Mesenchymal stem cell (in vitro differentiated cells and primary cell): Measurements from ENCODE around the gene OR1F1.

Source experiments
- DNase-seq: peaks from one replicate; pipeline ENCODE4 v3.0.0-alpha.2; 2013
- H2AFZ ChIP-seq: one replicate; pipeline ENCODE4 v1.6.1; 2013; ENCODE audit warnings: low read depth, mild to moderate bottlenecking, control low read depth, inconsistent platforms, low read length, moderate library complexity
- H2AK5ac ChIP-seq: 2 replicates; pipeline ENCODE4 v1.6.1; 2013; ENCODE audit warnings: low read length, moderate library complexity, mild to moderate bottlenecking, inconsistent platforms; ENCODE audit not compliant: severe bottlenecking
- H2BK120ac ChIP-seq: one replicate; pipeline ENCODE4 v1.6.1; 2013; ENCODE audit warnings: low read depth, mild to moderate bottlenecking, inconsistent platforms, low read length, moderate library complexity
- H2BK12ac ChIP-seq, 2 experiments: one replicate each; pipeline ENCODE4 v1.6.1; 2013; ENCODE audit warnings: inconsistent platforms in 2 of 2, low read length in 2 of 2, mild to moderate bottlenecking in 2 of 2, moderate library complexity in 2 of 2, control low read depth in 1 of 2
- H2BK15ac ChIP-seq: one replicate; pipeline ENCODE4 v1.6.1; 2013; ENCODE audit warnings: mild to moderate bottlenecking, low read depth, inconsistent platforms; ENCODE audit not compliant: poor library complexity, severe bottlenecking
- H2BK5ac ChIP-seq: 2 replicates; pipeline ENCODE4 v1.6.1; 2013; ENCODE audit warnings: low read depth, mild to moderate bottlenecking, low read length, control low read depth, inconsistent platforms; ENCODE audit not compliant: poor library complexity, severe bottlenecking
- H3K14ac ChIP-seq, 2 experiments: one replicate each; pipeline ENCODE4 v1.6.1; 2013; ENCODE audit warnings: inconsistent platforms in 2 of 2, low read length in 2 of 2, control low read depth in 1 of 2, mild to moderate bottlenecking in 1 of 2, moderate library complexity in 1 of 2
- H3K18ac ChIP-seq, 2 experiments: one replicate each; pipeline ENCODE4 v1.6.1; 2013; ENCODE audit warnings: inconsistent platforms in 2 of 2, low read length in 2 of 2, control low read depth in 1 of 2, low read depth in 1 of 2, mild to moderate bottlenecking in 1 of 2
- H3K23ac ChIP-seq, 2 experiments: one replicate each; pipeline ENCODE4 v1.6.1; 2013; ENCODE audit warnings: inconsistent platforms in 2 of 2, low read length in 2 of 2, mild to moderate bottlenecking in 2 of 2, moderate library complexity in 2 of 2, control low read depth in 1 of 2
- H3K27ac ChIP-seq: 2 replicates; pipeline ENCODE4 v1.5.1; 2013; ENCODE audit warnings: mild to moderate bottlenecking, moderate library complexity, low read length, control low read depth, inconsistent platforms; ENCODE audit not compliant: poor library complexity, severe bottlenecking
- H3K27me3 ChIP-seq, 2 experiments: 2 replicates each; pipeline versions ENCODE4 v1.6.1 to v1.7.0; 2013; ENCODE audit warnings: low read length in 2 of 2, mild to moderate bottlenecking in 2 of 2, moderate library complexity in 2 of 2, control low read depth in 1 of 2, inconsistent platforms in 1 of 2; ENCODE audit not compliant: control insufficient read depth in 1 of 2, insufficient read depth in 1 of 2
- H3K36me3 ChIP-seq, 2 experiments: 2 replicates each; pipeline versions ENCODE4 v1.6.1 to v1.7.0; 2013; ENCODE audit warnings: low read length in 2 of 2, control low read depth in 1 of 2, inconsistent platforms in 1 of 2, low read depth in 1 of 2, mild to moderate bottlenecking in 1 of 2; ENCODE audit not compliant: insufficient read depth in 2 of 2, control insufficient read depth in 1 of 2
- H3K4ac ChIP-seq, 2 experiments: one replicate each; pipeline ENCODE4 v1.6.1; 2013; ENCODE audit warnings: inconsistent platforms in 2 of 2, low read length in 2 of 2, mild to moderate bottlenecking in 2 of 2, moderate library complexity in 2 of 2, control low read depth in 1 of 2, low read depth in 1 of 2
- H3K4me1 ChIP-seq: 2 replicates; pipeline ENCODE4 v1.6.1; 2013; ENCODE audit warnings: low read depth, low read length, control low read depth; ENCODE audit not compliant: control insufficient read depth, insufficient read depth
- H3K4me2 ChIP-seq: 2 replicates; pipeline ENCODE4 v1.6.1; 2013; ENCODE audit warnings: low read length, mild to moderate bottlenecking, inconsistent platforms; ENCODE audit not compliant: poor library complexity, severe bottlenecking
- H3K4me3 ChIP-seq, 2 experiments: 2 replicates each; pipeline versions ENCODE4 v1.5.1 to v1.7.0; 2013; ENCODE audit warnings: low read length in 2 of 2, mild to moderate bottlenecking in 2 of 2, control low read depth in 1 of 2, low read depth in 1 of 2; ENCODE audit not compliant: insufficient read depth in 1 of 2
- H3K79me1 ChIP-seq: replicated peaks from 2 replicates; pipeline ENCODE4 v1.6.1; 2013; ENCODE audit warnings: mild to moderate bottlenecking, control low read depth, low read length, inconsistent platforms; ENCODE audit not compliant: poor library complexity, severe bottlenecking
- H3K9ac ChIP-seq: 2 replicates; pipeline ENCODE4 v1.7.0; 2013; ENCODE audit warnings: mild to moderate bottlenecking, low read length, moderate library complexity
- H3K9me3 ChIP-seq: 2 replicates; pipeline ENCODE4 v1.7.0; 2013; ENCODE audit warnings: mild to moderate bottlenecking, low read length; ENCODE audit not compliant: control insufficient read depth
- H4K8ac ChIP-seq: one replicate; pipeline ENCODE4 v1.6.1; 2013; ENCODE audit warnings: inconsistent platforms, mild to moderate bottlenecking, low read length, moderate library complexity
- H4K91ac ChIP-seq: one replicate; pipeline ENCODE4 v1.6.1; 2013; ENCODE audit warnings: mild to moderate bottlenecking, low read length, inconsistent platforms
- WGBS: methylation state at CpG from one replicate; pipeline ENCODE4 v1.1.7; 2013; ENCODE audit warnings: mixed read lengths; 5-methylcytosine and 5-hydroxymethylcytosine counted together

Gene OR1F1

DNA sequence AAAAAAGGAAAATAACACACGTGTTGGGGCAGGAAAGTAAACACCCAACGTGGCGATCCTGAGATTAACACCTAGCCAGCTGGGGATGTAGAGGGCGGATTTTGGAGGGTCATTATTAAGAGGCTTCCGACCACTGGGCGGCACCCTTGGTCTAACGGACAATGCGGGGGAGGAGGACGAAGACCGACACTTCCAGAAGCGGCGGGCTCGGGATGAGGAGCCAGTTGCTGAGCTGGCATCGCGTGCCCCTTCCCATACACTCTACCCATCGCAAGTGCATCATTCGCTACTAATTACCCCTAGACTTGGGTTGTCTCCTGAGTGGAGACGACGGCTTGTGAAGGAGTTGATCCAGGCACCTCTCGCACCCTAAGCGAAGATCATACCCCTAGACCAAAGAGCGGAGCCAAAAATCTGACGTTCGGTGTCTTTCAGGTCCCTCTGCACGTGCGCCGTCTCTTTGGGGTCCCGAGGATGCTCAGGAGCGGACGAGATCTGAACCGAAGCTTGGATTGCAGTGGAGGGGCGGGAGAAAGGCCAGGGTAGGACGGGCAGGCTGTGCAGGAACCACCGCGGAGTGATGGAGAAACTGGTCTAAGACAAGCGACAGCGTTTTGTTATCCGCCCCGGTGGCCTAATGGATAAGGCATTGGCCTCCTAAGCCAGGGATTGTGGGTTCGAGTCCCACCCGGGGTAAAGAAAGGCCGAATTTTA is 35.6 kb upstream of the OR1F1 start:
- Histone ChIP-seq H3K4me3 (peak overlapping the region; percentile 55 to 92), H3K36me3 (no peaks in the 10 kb centered on the region), H3K27ac (peak overlapping the region; percentile 23), H2BK120ac (no peak overlapping the region), H3K18ac (peak overlapping the region in 1 of 2 experiments; percentile 29), H4K8ac (no peak overlapping the region), H2BK12ac (peak overlapping the region; percentile 7 to 17), H3K4ac (no peak overlapping the region), H4K91ac (no peak overlapping the region), H3K14ac (no peak overlapping the region), H2BK5ac (no peak overlapping the region), H3K79me1 (no peaks in the 10 kb centered on the region), H3K9ac (peak overlapping the region; percentile 72), H3K27me3 (no peaks in the 10 kb centered on the region), H2BK15ac (no peak overlapping the region), H2AK5ac (no peak overlapping the region), H3K9me3 (no peaks in the 10 kb centered on the region), H2AFZ (no peak overlapping the region), H3K4me1 (peaks cover 22% of the 10 kb centered on the region), H3K4me2 (peak overlapping the region; percentile 85), H3K23ac (no peak overlapping the region)
- peak; percentile 84 for DNase-seq
- 2% methylated on average over 37 of the region's 42 CpGs for WGBS

- Histone ChIP-seq H3K23ac (no peak overlapping the region), H3K9ac (no peak overlapping the region), H2BK120ac (no peak overlapping the region), H2AK5ac (no peak overlapping the region), H3K9me3 (no peaks in the 10 kb centered on the region), H2BK12ac (no peak overlapping the region), H3K4me1 (peaks cover 28% of the 10 kb centered on the region), H3K4me3 (peak overlapping the region in 1 of 2 experiments; percentile 92), H2BK5ac (no peak overlapping the region), H2BK15ac (no peak overlapping the region), H3K14ac (no peak overlapping the region), H3K4ac (no peak overlapping the region), H3K18ac (no peak overlapping the region), H2AFZ (no peak overlapping the region), H3K4me2 (no peak overlapping the region), H4K91ac (no peak overlapping the region), H3K79me1 (no peaks in the 10 kb centered on the region), H3K27me3 (no peaks in the 10 kb centered on the region), H3K36me3 (no peaks in the 10 kb centered on the region), H4K8ac (no peak overlapping the region), H3K27ac (no peak overlapping the region)
- 27% methylated on average over 3 of the region's 8 CpGs for WGBS
- DNase-seq: peak; percentile 92
These were observed 35.0 kb upstream of the OR1F1 start for GRCh38 chr16:3152991-3153368.

- Histone ChIP-seq H3K4me2 (no peak overlapping the region), H3K18ac (no peak overlapping the region)
- no peak for DNase-seq
These were observed 32.8 kb upstream of the OR1F1 start for GRCh38 chr16:3155181-3155580.

GRCh38 chr16:3155972-3156371 is 32.0 kb upstream of the OR1F1 start:
- DNase-seq: no peak
- no peak overlapping the region for H3K4me3 ChIP-seq
- H3K18ac ChIP-seq: no peak overlapping the region
- WGBS: 92% methylated on average over 3 of the region's 3 CpGs
- no peak overlapping the region for H2BK5ac ChIP-seq
- no peak overlapping the region for H2BK120ac ChIP-seq
- no peak overlapping the region for H3K27ac ChIP-seq
- H3K36me3 ChIP-seq: no peaks in the 10 kb centered on the region
- H3K4ac ChIP-seq: no peak overlapping the region
- no peaks in the 10 kb centered on the region for H3K79me1 ChIP-seq
- H3K9ac ChIP-seq: no peak overlapping the region
- H2AK5ac ChIP-seq: no peak overlapping the region
- no peak overlapping the region for H2AFZ ChIP-seq
- no peaks in the 10 kb centered on the region for H3K9me3 ChIP-seq
- H3K23ac ChIP-seq: no peak overlapping the region
- H2BK12ac ChIP-seq: no peak overlapping the region
- H3K27me3 ChIP-seq: no peaks in the 10 kb centered on the region
- H3K4me1 ChIP-seq: peaks cover 23% of the 10 kb centered on the region
- no peak overlapping the region for H3K14ac ChIP-seq
- no peak overlapping the region for H3K4me2 ChIP-seq
- H4K8ac ChIP-seq: no peak overlapping the region
- H4K91ac ChIP-seq: no peak overlapping the region
- H2BK15ac ChIP-seq: no peak overlapping the region

More at GRCh38 chr16:3155181-3155580, 32.8 kb upstream of the OR1F1 start:
- peaks cover 25% of the 10 kb centered on the region for H3K4me1 ChIP-seq
- no peak overlapping the region for H2BK15ac ChIP-seq
- H3K4ac ChIP-seq: no peak overlapping the region
- H3K27ac ChIP-seq: no peak overlapping the region
- H2BK5ac ChIP-seq: no peak overlapping the region
- H3K4me3 ChIP-seq: no peak overlapping the region
- H4K91ac ChIP-seq: no peak overlapping the region
- no peaks in the 10 kb centered on the region for H3K36me3 ChIP-seq
- H3K23ac ChIP-seq: no peak overlapping the region
- no peak overlapping the region for H3K14ac ChIP-seq
- no peak overlapping the region for H2BK12ac ChIP-seq
- H3K9me3 ChIP-seq: no peaks in the 10 kb centered on the region
- H3K79me1 ChIP-seq: no peaks in the 10 kb centered on the region
- no peak overlapping the region for H2AFZ ChIP-seq
- H3K9ac ChIP-seq: no peak overlapping the region
- 88% methylated on average over 2 of the region's 2 CpGs for WGBS
- no peaks in the 10 kb centered on the region for H3K27me3 ChIP-seq
- H2BK120ac ChIP-seq: no peak overlapping the region
- H2AK5ac ChIP-seq: no peak overlapping the region
- H4K8ac ChIP-seq: no peak overlapping the region
